Measurements from ENCODE around the gene P4HA2. TPM values are rescaled to one million over a fixed set of nuclear protein-coding genes. Genes with fewer than 3 reads are reported as not detected.

Gene P4HA2
- total and polyA plus RNA-seq, 2 of the 8 experiments (the other 6 are each of a cell fraction or from before 2014, with no cell fraction given), result 7.4 to 9.3 TPM

DNA sequence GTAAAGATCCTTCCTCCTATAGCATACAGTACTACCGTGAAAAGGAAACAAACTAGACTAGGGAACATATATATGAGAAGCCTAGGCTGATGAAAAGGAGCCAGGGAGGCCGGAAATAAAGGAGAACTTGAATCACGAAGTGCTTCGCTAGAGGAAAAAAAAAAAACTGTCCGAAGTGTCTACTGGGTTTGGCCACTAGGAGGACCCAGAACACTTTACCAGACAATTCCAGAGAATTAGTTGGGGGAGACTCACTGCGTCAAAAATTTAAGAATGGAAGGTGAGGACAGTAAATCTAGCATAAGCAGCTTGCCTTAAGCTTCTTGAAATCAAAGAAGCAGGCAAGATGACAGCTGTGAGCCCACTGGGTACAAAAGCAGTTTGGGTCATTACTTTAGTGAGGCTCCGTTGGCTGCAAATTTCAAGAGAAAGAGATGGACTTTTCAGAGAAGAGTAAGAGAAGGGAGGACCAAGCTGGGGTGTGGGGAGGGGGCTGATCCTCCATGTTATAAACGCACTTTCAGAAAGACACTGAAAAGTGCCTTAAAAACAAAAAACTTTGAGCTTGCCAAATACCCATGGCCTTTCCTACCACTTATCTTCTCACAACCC lies 47.4 kb downstream of the P4HA2 start:
- ChIA-PET POLR2A (ENCODE audit: partially characterized antibody) (interaction anchor here (0.7 kb wide), 1 partner anchor 57 kb away, joined by 3 read pairs; no protein-coding TSS in a partner anchor), CTCF (ENCODE audit: partially characterized antibody) (interaction anchor here (0.6 to 5.4 kb wide), 47 partner anchors 8 to 1297 kb away, joined by 3 to 42 read pairs (median 3); partner anchors contain the start of gene P4HA2)
- Histone ChIP-seq H4K8ac (ENCODE audit: extremely low read depth, insufficient read depth, low read length) (no peak overlapping the region), H3K9me3 (ENCODE audit: insufficient read depth in 2 of 2, low read depth in 1 of 2, low read length in 1 of 2) (no peaks in the 10 kb centered on the region), H2BK5ac (ENCODE audit: low read depth, low read length) (no peak overlapping the region), H3K4me1 (replicated peaks in 1 of 4; ENCODE audit: control insufficient read depth in 3 of 4, insufficient read depth in 4 of 4, low read length in 3 of 4) (peaks cover 0 to 7% (median 4%) of the 10 kb centered on the region in 4 experiments; a peak in 6 of 7 replicates), H3K4ac (replicated peaks; ENCODE audit: insufficient read length, low read depth, low read length) (no peak overlapping the region), H2BK120ac (replicated peaks; ENCODE audit: low read depth, low read length) (no peak overlapping the region), H4K91ac (replicated peaks; ENCODE audit: insufficient read length, low read length) (no peak overlapping the region), H4K5ac (ENCODE audit: insufficient read length, low read depth, low read length) (no peak overlapping the region), H2BK12ac (ENCODE audit: low read depth, low read length) (no peak overlapping the region), H3K4me2 (ENCODE audit: insufficient read depth in 1 of 2, low read depth in 2 of 2, low read length in 2 of 2) (peak overlapping the region in 1 of 2 experiments; percentile 13; a peak in 1 of 4 replicates), H3K14ac (ENCODE audit: insufficient read length) (no peak overlapping the region), H3K56ac (replicated peaks; ENCODE audit: insufficient read length, low read depth, low read length) (no peak overlapping the region), H3K27ac (ENCODE audit: low read depth, low read length) (no peak overlapping the region), H4K20me1 (replicated peaks in 1 of 2; ENCODE audit: control insufficient read depth in 1 of 2, insufficient read depth in 2 of 2, low read length in 2 of 2) (no peaks in the 10 kb centered on the region), H2AK5ac (ENCODE audit: low read depth, low read length) (no peak overlapping the region), H3K27me3 (replicated peaks in 1 of 4; ENCODE audit: control insufficient read depth in 3 of 4, extremely low read depth in 1 of 4, insufficient read depth in 3 of 4, low read length in 3 of 4) (no peaks in the 10 kb centered on the region; a peak in 2 of 7 replicates), H2BK15ac (ENCODE audit: low read length) (no peak overlapping the region), H2BK20ac (ENCODE audit: low read length) (no peak overlapping the region), H3K23me2 (ENCODE audit: low read depth, low read length) (no peaks in the 10 kb centered on the region), H2AFZ (ENCODE audit: low read length) (peak overlapping the region; percentile 43; the same call in 1 of the 2 replicates), H3K79me2 (ENCODE audit: control insufficient read depth in 1 of 2, insufficient read depth in 2 of 2, low read length in 2 of 2) (no peaks in the 10 kb centered on the region), H3K36me3 (ENCODE audit: control insufficient read depth in 2 of 4, insufficient read depth in 4 of 4, low read length in 3 of 4) (no peaks in the 10 kb centered on the region), H3K9ac (replicated peaks in 1 of 4; ENCODE audit: extremely low read depth in 1 of 4, low read depth in 3 of 4, low read length in 3 of 4) (no peak overlapping the region), H3K18ac (ENCODE audit: extremely low read depth, low read length) (no peak overlapping the region), H3K4me3 (ENCODE audit: extremely low read depth in 1 of 4, insufficient read depth in 2 of 4, low read depth in 3 of 4, low read length in 4 of 4) (no peak overlapping the region), H3K23ac (ENCODE audit: insufficient read length) (no peak overlapping the region), H3K79me1 (ENCODE audit: low read depth, low read length) (no peaks in the 10 kb centered on the region)
- DNase-seq (ENCODE audit: low read depth in 1 of 2, low spot score in 2 of 2) (no peak), FAIRE-seq (peak; percentile 50)
- 37% methylated on average over 8 of the region's 8 CpGs; no CpG with 5 or more reads in 1 of the 2 experiments for WGBS, 2 experiments (ENCODE audit: extremely low coverage in 1 of 2, insufficient coverage in 1 of 2, insufficient read length in 1 of 2, insufficient replicate concordance in 2 of 2, low coverage in 1 of 2, low lambda C conversion rate in 2 of 2, missing lambda C conversion rate in 1 of 2)
- TF ChIP-seq, protein P1, sequence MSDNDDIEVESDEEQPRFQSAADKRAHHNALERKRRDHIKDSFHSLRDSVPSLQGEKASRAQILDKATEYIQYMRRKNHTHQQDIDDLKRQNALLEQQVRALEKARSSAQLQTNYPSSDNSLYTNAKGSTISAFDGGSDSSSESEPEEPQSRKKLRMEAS (IDR thresholded peaks at IDR 0.05), result no peak
- TF ChIP-seq RNF2 (IDR thresholded peaks at IDR 0.05; ENCODE audit: borderline replicate concordance, low read depth, low read length, missing control alignments, poor library complexity, severe bottlenecking) (no peak), FOSL1 (IDR thresholded peaks at IDR 0.05; ENCODE audit: insufficient read depth, low read depth, low read length) (no peak), GTF2F1 (IDR thresholded peaks at IDR 0.05; ENCODE audit: borderline replicate concordance, low read depth, low read length) (no peak), MAFK (IDR thresholded peaks at IDR 0.05; ENCODE audit: low read depth, low read length) (no peak), BRCA1 (IDR thresholded peaks at IDR 0.05; ENCODE audit: low read depth, low read length) (no peak), TBP (IDR thresholded peaks at IDR 0.05; ENCODE audit: low read depth, low read length) (no peak), RXRA (IDR thresholded peaks at IDR 0.05; ENCODE audit: insufficient read depth, low read depth, low read length) (no peak)
- TF ChIP-seq, protein P2, sequence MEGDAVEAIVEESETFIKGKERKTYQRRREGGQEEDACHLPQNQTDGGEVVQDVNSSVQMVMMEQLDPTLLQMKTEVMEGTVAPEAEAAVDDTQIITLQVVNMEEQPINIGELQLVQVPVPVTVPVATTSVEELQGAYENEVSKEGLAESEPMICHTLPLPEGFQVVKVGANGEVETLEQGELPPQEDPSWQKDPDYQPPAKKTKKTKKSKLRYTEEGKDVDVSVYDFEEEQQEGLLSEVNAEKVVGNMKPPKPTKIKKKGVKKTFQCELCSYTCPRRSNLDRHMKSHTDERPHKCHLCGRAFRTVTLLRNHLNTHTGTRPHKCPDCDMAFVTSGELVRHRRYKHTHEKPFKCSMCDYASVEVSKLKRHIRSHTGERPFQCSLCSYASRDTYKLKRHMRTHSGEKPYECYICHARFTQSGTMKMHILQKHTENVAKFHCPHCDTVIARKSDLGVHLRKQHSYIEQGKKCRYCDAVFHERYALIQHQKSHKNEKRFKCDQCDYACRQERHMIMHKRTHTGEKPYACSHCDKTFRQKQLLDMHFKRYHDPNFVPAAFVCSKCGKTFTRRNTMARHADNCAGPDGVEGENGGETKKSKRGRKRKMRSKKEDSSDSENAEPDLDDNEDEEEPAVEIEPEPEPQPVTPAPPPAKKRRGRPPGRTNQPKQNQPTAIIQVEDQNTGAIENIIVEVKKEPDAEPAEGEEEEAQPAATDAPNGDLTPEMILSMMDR (IDR thresholded peaks at IDR 0.05; ENCODE audit: control extremely low read depth in 1 of 3, insufficient read depth in 1 of 3, low read depth in 1 of 3, low read length in 3 of 3), result peak in 2 of 3 experiments; percentile 73 to 76; a peak in 3 of 4 replicates

Data from H1 (cell line).